ENCODE results near the gene SYTL3.

DNA sequence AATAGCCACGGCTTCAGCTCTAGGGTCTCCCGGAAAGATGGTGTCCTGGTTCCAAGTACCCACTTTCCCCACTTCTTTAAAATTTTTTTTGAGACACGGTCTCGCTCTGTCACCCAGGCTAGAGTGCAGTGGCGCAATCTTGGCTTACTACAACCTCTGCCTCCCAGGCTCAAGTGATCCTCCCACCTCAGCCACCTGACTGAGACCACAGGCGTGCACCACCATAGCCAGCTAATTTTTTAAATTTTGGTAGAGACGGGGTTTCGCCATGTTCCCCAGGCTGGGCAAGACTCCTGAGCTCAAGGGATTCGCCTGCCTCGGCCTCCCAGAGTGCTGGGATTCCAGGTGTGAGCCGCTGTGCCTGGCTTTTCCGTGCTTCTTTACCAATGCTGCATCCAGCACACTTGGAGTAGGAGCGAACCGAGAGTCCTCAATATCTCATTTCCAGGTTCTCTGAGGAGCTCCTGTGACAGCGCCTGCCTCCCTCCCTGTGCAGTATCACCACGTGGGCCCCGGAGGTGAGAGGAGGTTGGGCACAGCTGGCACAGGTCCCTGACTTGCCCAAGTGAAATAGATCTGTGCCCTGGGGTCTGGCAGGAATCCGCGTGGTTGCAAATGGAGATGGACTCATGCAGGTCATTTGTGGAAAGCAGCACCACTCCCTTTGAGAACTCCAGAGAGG is 132.0 kb downstream of the SYTL3 start:
- TF ChIP-seq, protein P1, sequence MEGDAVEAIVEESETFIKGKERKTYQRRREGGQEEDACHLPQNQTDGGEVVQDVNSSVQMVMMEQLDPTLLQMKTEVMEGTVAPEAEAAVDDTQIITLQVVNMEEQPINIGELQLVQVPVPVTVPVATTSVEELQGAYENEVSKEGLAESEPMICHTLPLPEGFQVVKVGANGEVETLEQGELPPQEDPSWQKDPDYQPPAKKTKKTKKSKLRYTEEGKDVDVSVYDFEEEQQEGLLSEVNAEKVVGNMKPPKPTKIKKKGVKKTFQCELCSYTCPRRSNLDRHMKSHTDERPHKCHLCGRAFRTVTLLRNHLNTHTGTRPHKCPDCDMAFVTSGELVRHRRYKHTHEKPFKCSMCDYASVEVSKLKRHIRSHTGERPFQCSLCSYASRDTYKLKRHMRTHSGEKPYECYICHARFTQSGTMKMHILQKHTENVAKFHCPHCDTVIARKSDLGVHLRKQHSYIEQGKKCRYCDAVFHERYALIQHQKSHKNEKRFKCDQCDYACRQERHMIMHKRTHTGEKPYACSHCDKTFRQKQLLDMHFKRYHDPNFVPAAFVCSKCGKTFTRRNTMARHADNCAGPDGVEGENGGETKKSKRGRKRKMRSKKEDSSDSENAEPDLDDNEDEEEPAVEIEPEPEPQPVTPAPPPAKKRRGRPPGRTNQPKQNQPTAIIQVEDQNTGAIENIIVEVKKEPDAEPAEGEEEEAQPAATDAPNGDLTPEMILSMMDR (IDR thresholded peaks at IDR 0.05; ENCODE audit: borderline replicate concordance, extremely low read depth, low read length, poor library complexity, severe bottlenecking) = no peak
- TF ChIP-seq EZH2 (IDR thresholded peaks at IDR 0.05; ENCODE audit: borderline replicate concordance, low read depth, low read length, severe bottlenecking) = no peak
